ENCODE measurements around the gene CMTM8. TPM values are rescaled to one million over a fixed set of nuclear protein-coding genes. Genes with fewer than 3 reads are reported as not detected.

Gene CMTM8
- total RNA-seq, 2 donors from 2014 or later = 5.2 to 7.2 TPM

DNA sequence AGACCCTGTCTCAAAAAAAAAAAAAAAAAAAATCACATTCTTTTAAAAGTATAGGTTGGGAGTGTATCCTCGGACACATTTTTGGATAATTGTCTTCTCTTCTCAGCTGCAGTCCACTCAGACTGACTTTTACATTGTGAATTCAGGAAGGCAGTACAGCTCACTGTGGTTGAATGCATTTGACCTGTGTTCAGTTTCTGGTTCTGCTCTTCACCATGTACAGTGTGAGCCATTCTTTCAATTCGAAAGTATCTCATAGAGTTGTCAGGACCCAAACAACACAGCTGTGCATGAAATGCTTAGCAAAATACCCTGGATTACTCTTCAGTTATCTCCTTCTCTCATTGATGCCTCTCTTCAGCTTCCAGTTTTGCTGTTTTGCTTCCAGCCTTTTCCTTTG is 5.0 kb downstream of the CMTM8 start:
- Mint-ChIP-seq H3K27ac (peak overlapping the region; percentile 1), H3K4me3 (peak overlapping the region; percentile 5), H3K36me3 (ENCODE audit: low read depth) (peaks cover 10% of the 10 kb centered on the region), H3K27me3 (no peaks in the 10 kb centered on the region), H3K9me3 (no peaks in the 10 kb centered on the region), H3K4me1 (peaks cover 58% of the 10 kb centered on the region)
- peak; percentile 20 for ATAC-seq (replicated peaks)

- Mint-ChIP-seq H3K36me3 (ENCODE audit: low read depth) (peaks cover 10% of the 10 kb centered on the region), H3K27ac (peak overlapping the region; percentile 28), H3K4me3 (peak overlapping the region; percentile 55), H3K27me3 (no peaks in the 10 kb centered on the region), H3K4me1 (peaks cover 59% of the 10 kb centered on the region), H3K9me3 (no peaks in the 10 kb centered on the region)
- ATAC-seq (replicated peaks) = peak; percentile 64
Observed at GRCh38 chr3:32245200-32245599, 6.7 kb downstream of the CMTM8 start.

GRCh38 chr3:32246079-32246675 is 7.7 kb downstream of the CMTM8 start:
- peaks cover 53% of the 10 kb centered on the region for H3K4me1 Mint-ChIP-seq
- H3K36me3 Mint-ChIP-seq (ENCODE audit: low read depth) = peaks cover 10% of the 10 kb centered on the region
- no peaks in the 10 kb centered on the region for H3K27me3 Mint-ChIP-seq
- peak overlapping the region; percentile 55 for H3K4me3 Mint-ChIP-seq
- ATAC-seq (replicated peaks) = no peak
- H3K27ac Mint-ChIP-seq = peak overlapping the region; percentile 32
- no peaks in the 10 kb centered on the region for H3K9me3 Mint-ChIP-seq

DNA sequence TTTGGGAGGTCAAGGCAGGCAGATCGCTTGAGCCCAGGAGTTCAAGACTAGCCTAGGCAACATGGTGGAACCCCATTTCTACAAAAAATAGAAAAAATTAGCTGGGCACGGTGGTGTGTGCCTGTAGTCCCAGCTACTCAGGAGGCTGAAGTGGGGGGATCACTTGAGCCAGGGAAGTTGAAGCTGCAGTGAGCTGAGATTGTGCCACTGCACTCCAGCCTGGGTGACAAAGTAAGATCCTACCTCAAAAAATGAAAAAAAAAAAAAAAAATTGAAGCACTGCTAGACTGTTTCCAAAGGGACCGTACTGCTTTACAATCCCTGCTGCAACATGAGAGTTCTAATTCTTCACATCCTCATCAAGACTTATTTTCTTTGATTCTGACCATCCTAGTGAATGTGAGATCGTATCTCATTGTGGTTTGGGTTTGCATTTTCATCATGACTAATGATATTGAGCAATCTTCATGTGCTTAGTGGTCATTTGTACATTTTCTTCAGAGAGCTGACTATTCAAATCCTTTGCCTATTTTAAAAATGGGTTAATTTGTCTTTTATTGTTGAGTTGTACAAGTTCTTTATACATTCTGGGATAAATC is 10.8 kb downstream of the CMTM8 start:
- ATAC-seq (replicated peaks) = peak; percentile 52
- Mint-ChIP-seq H3K27ac (peak overlapping the region; percentile 3), H3K36me3 (ENCODE audit: low read depth) (peaks cover under 1% of the 10 kb centered on the region), H3K4me1 (peaks cover 32% of the 10 kb centered on the region), H3K9me3 (no peaks in the 10 kb centered on the region), H3K4me3 (no peak overlapping the region), H3K27me3 (no peaks in the 10 kb centered on the region)

GRCh38 chr3:32254268-32254667 is 15.8 kb downstream of the CMTM8 start:
- H3K9me3 Mint-ChIP-seq = no peaks in the 10 kb centered on the region
- no peaks in the 10 kb centered on the region for H3K27me3 Mint-ChIP-seq
- H3K36me3 Mint-ChIP-seq (ENCODE audit: low read depth) = peaks cover 6% of the 10 kb centered on the region
- H3K4me1 Mint-ChIP-seq = peaks cover 29% of the 10 kb centered on the region
- no peak overlapping the region for H3K4me3 Mint-ChIP-seq
- ATAC-seq (replicated peaks) = no peak
- H3K27ac Mint-ChIP-seq = no peak overlapping the region

DNA sequence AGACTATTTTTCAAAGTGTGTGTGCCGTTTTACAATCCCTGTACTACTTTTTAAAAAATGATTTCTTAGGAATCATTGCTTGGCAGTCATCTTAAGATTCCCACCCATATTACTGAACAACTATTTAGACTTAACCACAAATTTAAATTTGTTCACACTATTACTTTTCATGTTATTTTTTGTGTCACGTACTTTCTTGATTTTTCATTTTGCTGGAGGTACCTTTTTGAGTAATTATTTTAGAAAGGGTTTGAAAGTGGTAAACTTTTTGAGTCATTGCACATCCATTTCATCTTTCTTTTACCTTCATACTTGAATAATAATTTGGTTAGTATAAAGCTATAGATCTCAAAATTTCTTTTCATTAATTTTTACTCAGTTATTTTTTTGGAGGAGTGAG is 16.9 kb downstream of the CMTM8 start:
- H3K4me3 Mint-ChIP-seq = peak overlapping the region; percentile 7
- no peaks in the 10 kb centered on the region for H3K27me3 Mint-ChIP-seq
- H3K9me3 Mint-ChIP-seq = no peaks in the 10 kb centered on the region
- peaks cover 6% of the 10 kb centered on the region for H3K36me3 Mint-ChIP-seq (ENCODE audit: low read depth)
- H3K4me1 Mint-ChIP-seq = peaks cover 19% of the 10 kb centered on the region
- peak; percentile 42 for ATAC-seq (replicated peaks)
- H3K27ac Mint-ChIP-seq = no peak overlapping the region

- Mint-ChIP-seq H3K4me1 (peaks cover 19% of the 10 kb centered on the region), H3K27me3 (no peaks in the 10 kb centered on the region), H3K9me3 (no peaks in the 10 kb centered on the region), H3K4me3 (no peak overlapping the region), H3K27ac (no peak overlapping the region), H3K36me3 (ENCODE audit: low read depth) (peaks cover 6% of the 10 kb centered on the region)
- ATAC-seq (replicated peaks) = no peak
Observed at GRCh38 chr3:32256206-32256605, 17.7 kb downstream of the CMTM8 start.

DNA sequence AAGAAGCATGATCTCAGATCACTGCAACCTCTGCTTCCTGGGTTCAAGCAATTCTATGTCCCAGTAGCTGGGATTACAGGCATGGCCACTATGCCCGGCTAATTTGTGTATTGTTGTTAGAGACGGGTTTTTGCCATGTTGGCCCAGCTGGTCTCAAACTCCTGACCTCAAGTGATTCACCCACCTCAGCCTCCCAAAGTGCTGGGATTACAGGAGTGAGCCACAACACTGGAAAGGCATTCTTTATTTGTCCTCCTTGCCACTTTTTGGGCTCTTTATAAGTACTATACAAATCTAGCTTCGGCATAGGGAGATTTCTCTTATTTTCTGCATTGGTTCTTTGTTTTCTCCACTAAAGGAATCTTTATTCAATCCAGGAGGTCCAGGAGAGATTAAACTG is 18.6 kb downstream of the CMTM8 start:
- H3K36me3 Mint-ChIP-seq (ENCODE audit: low read depth) = peaks cover 6% of the 10 kb centered on the region
- no peak overlapping the region for H3K27ac Mint-ChIP-seq
- H3K9me3 Mint-ChIP-seq = no peaks in the 10 kb centered on the region
- H3K27me3 Mint-ChIP-seq = no peaks in the 10 kb centered on the region
- ATAC-seq (replicated peaks) = no peak
- peaks cover 19% of the 10 kb centered on the region for H3K4me1 Mint-ChIP-seq
- peak overlapping the region; percentile 22 for H3K4me3 Mint-ChIP-seq

- peak overlapping the region; percentile 32 for H3K27ac Mint-ChIP-seq
- H3K36me3 Mint-ChIP-seq (ENCODE audit: low read depth) = peaks cover 6% of the 10 kb centered on the region
- H3K27me3 Mint-ChIP-seq = no peaks in the 10 kb centered on the region
- peak; percentile 69 for ATAC-seq (replicated peaks)
- peaks cover 19% of the 10 kb centered on the region for H3K4me1 Mint-ChIP-seq
- H3K9me3 Mint-ChIP-seq = no peaks in the 10 kb centered on the region
- H3K4me3 Mint-ChIP-seq = peak overlapping the region; percentile 22
Observed at GRCh38 chr3:32257641-32258438, 19.4 kb downstream of the CMTM8 start.

- Mint-ChIP-seq H3K36me3 (ENCODE audit: low read depth) (peaks cover 6% of the 10 kb centered on the region), H3K27ac (peak overlapping the region; percentile 32), H3K27me3 (no peaks in the 10 kb centered on the region), H3K9me3 (no peaks in the 10 kb centered on the region), H3K4me3 (no peak overlapping the region), H3K4me1 (peaks cover 19% of the 10 kb centered on the region)
- no peak for ATAC-seq (replicated peaks)
Observed at GRCh38 chr3:32258869-32259268, 20.4 kb downstream of the CMTM8 start.

- no peaks in the 10 kb centered on the region for H3K36me3 Mint-ChIP-seq (ENCODE audit: low read depth)
- no peaks in the 10 kb centered on the region for H3K9me3 Mint-ChIP-seq
- no peak overlapping the region for H3K4me3 Mint-ChIP-seq
- H3K27me3 Mint-ChIP-seq = no peaks in the 10 kb centered on the region
- H3K4me1 Mint-ChIP-seq = peaks cover 14% of the 10 kb centered on the region
- no peak for ATAC-seq (replicated peaks)
- H3K27ac Mint-ChIP-seq = no peak overlapping the region
Observed at GRCh38 chr3:32261545-32261944, 23.1 kb downstream of the CMTM8 start.

GRCh38 chr3:32262201-32262600 is 23.7 kb downstream of the CMTM8 start:
- Mint-ChIP-seq H3K4me1 (peaks cover 12% of the 10 kb centered on the region), H3K4me3 (no peak overlapping the region), H3K36me3 (ENCODE audit: low read depth) (no peaks in the 10 kb centered on the region), H3K27ac (no peak overlapping the region), H3K9me3 (no peaks in the 10 kb centered on the region), H3K27me3 (no peaks in the 10 kb centered on the region)
- ATAC-seq (replicated peaks) = no peak

- H3K4me1 Mint-ChIP-seq = peaks cover 15% of the 10 kb centered on the region
- no peak overlapping the region for H3K27ac Mint-ChIP-seq
- no peaks in the 10 kb centered on the region for H3K9me3 Mint-ChIP-seq
- no peak overlapping the region for H3K4me3 Mint-ChIP-seq
- peaks cover 9% of the 10 kb centered on the region for H3K36me3 Mint-ChIP-seq (ENCODE audit: low read depth)
- no peak for ATAC-seq (replicated peaks)
- H3K27me3 Mint-ChIP-seq = no peaks in the 10 kb centered on the region
Observed at GRCh38 chr3:32274306-32274705, 35.8 kb downstream of the CMTM8 start.

DNA sequence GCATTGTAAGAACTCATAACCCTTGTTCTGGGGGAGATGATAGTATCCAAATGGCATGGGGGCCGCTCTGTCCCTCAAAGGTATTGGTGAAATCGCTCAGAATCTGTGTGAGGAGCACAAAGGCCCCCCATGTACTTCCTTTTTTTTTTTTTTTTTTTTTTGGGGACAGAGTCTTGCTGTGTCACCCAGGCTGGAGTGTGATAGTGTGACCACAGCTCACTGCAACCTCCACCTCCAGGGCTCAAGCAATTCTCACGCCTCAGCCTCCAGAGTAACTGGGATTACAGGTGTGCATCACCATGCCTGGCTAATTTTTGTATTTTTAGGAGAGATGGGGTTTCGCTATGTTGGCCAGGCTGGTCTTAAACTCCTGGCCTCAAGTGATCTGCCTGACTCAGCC is 37.0 kb downstream of the CMTM8 start:
- Mint-ChIP-seq H3K4me1 (peaks cover 15% of the 10 kb centered on the region), H3K27me3 (no peaks in the 10 kb centered on the region), H3K9me3 (no peaks in the 10 kb centered on the region), H3K4me3 (no peak overlapping the region), H3K27ac (no peak overlapping the region), H3K36me3 (ENCODE audit: low read depth) (peaks cover 9% of the 10 kb centered on the region)
- ATAC-seq (replicated peaks) = no peak

DNA sequence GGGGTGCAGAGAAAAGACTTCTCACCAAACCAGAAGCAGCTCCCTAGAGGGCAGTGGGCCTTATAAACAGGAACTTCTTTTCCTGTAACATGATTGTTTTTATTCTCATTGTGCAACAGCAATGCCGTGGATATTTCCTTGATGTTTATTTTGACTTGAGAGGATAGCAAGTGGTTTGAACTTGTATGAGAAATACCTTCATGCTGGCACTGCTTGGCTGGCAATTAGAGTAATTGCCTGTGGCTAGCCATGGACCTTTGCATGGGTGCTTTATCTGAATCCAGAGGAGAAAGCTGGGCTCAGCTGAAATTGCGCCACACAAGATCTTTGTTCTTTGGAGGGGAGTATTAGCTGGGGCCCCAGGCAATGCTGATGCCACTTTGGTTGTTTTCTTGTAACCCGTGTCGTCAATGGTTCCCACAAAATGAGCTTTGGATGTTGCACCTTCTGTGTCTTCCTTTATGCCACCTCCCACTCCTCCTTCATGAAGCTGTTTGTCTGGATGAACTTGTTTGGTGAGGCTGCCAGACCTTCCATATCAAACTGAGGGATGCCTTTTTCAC is 37.9 kb downstream of the CMTM8 start:
- Mint-ChIP-seq H3K4me1 (peaks cover 15% of the 10 kb centered on the region), H3K27ac (peak overlapping the region; percentile 7), H3K27me3 (no peaks in the 10 kb centered on the region), H3K9me3 (no peaks in the 10 kb centered on the region), H3K36me3 (ENCODE audit: low read depth) (peaks cover 5% of the 10 kb centered on the region), H3K4me3 (no peak overlapping the region)
- ATAC-seq (replicated peaks) = no peak
